Measurements from ENCODE around the gene MGAT2. TPM values are rescaled to one million over a fixed set of nuclear protein-coding genes. Genes with fewer than 3 reads are reported as not detected.
A peak's percentile ranks its signal among the peaks of the same experiment; 100 is the strongest.

Gene MGAT2
- total and polyA plus RNA-seq, 9 donors, result 15.9 to 45.1 (median 27.7) TPM

DNA sequence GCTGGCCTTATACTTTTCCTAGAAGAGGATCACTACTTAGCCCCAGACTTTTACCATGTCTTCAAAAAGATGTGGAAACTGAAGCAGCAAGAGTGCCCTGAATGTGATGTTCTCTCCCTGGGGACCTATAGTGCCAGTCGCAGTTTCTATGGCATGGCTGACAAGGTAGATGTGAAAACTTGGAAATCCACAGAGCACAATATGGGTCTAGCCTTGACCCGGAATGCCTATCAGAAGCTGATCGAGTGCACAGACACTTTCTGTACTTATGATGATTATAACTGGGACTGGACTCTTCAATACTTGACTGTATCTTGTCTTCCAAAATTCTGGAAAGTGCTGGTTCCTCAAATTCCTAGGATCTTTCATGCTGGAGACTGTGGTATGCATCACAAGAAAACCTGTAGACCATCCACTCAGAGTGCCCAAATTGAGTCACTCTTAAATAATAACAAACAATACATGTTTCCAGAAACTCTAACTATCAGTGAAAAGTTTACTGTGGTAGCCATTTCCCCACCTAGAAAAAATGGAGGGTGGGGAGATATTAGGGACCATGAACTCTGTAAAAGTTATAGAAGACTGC lies 1.5 kb downstream of the MGAT2 start:
- no peak for DNase-seq
- no peaks in the 10 kb centered on the region for H3K9me3 ChIP-seq
- WGBS, 3 donors, result 30 to 56% (median 42%) methylated on average over 3 of the region's 3 CpGs
- H3K27ac ChIP-seq, result no peak overlapping the region
- no peaks in the 10 kb centered on the region for H3K27me3 ChIP-seq
- TF ChIP-seq POLR2A (IDR thresholded peaks at IDR 0.05) (no peak), CTCF (IDR thresholded peaks at IDR 0.05) (no peak), EP300 (IDR thresholded peaks at IDR 0.05) (no peak)
- H3K4me1 ChIP-seq (ENCODE audit: insufficient read depth), result peaks cover 11% of the 10 kb centered on the region
- peak overlapping the region; percentile 87 for H3K4me3 ChIP-seq
- H3K36me3 ChIP-seq, result no peaks in the 10 kb centered on the region
- intact Hi-C loops (cut with DNase I), result no loop called here

- no peak for DNase-seq
- WGBS, 3 donors, result 16 to 31% (median 19%) methylated on average over 3 of the region's 3 CpGs
- H3K4me3 ChIP-seq, result no peak overlapping the region
- TF ChIP-seq POLR2A (IDR thresholded peaks at IDR 0.05) (no peak), EP300 (IDR thresholded peaks at IDR 0.05) (no peak), CTCF (IDR thresholded peaks at IDR 0.05) (no peak)
- no peaks in the 10 kb centered on the region for H3K9me3 ChIP-seq
- intact Hi-C loops (cut with DNase I), result no loop called here
- no peaks in the 10 kb centered on the region for H3K27me3 ChIP-seq
- H3K27ac ChIP-seq, result no peak overlapping the region
- H3K4me1 ChIP-seq (ENCODE audit: insufficient read depth), result peaks cover 11% of the 10 kb centered on the region
- no peaks in the 10 kb centered on the region for H3K36me3 ChIP-seq
Measured at GRCh38 chr14:49623387-49623786, 2.8 kb downstream of the MGAT2 start.

- intact Hi-C loops (cut with DNase I), result no loop called here
Measured at GRCh38 chr14:49623941-49624839, 3.6 kb downstream of the MGAT2 start.

More at GRCh38 chr14:49623941-49624839, 3.6 kb downstream of the MGAT2 start:
- Histone ChIP-seq H3K27me3 (no peaks in the 10 kb centered on the region), H3K9me3 (no peaks in the 10 kb centered on the region), H3K4me1 (ENCODE audit: insufficient read depth) (peaks cover 10% of the 10 kb centered on the region), H3K4me3 (no peak overlapping the region), H3K27ac (no peak overlapping the region), H3K36me3 (no peaks in the 10 kb centered on the region)
- no peak for DNase-seq
- TF ChIP-seq EP300 (IDR thresholded peaks at IDR 0.05) (no peak), POLR2A (IDR thresholded peaks at IDR 0.05) (no peak), CTCF (IDR thresholded peaks at IDR 0.05) (no peak)
- 62 to 76% (median 71%) methylated on average over 6 of the region's 6 CpGs for WGBS, 3 donors

Data from ovary (tissue), 9 donors.